OCI-LY1 (cell line): ENCODE results near the gene DAPK2.

ENCODE experiments used
- EZH2 ChIP-seq: fragments of 200-600 bp; sonication (generic), shearing (Covaris generic); IDR thresholded peaks from 2 replicates; pipeline ENCODE4 v1.8.0; 2017; ENCODE audit warnings: borderline replicate concordance, mixed run types, mild to moderate bottlenecking, antibody characterized with exemption, low read length, moderate library complexity, mixed read lengths
- TF ChIP-seq, protein P1 (sequence below): fragments of 200-600 bp; sonication (generic), shearing (Covaris generic); IDR thresholded peaks from 2 replicates; pipeline ENCODE4 v1.5.1; 2017; ENCODE audit warnings: mild to moderate bottlenecking, antibody characterized with exemption, low read length, moderate library complexity, mixed read lengths

DNA sequence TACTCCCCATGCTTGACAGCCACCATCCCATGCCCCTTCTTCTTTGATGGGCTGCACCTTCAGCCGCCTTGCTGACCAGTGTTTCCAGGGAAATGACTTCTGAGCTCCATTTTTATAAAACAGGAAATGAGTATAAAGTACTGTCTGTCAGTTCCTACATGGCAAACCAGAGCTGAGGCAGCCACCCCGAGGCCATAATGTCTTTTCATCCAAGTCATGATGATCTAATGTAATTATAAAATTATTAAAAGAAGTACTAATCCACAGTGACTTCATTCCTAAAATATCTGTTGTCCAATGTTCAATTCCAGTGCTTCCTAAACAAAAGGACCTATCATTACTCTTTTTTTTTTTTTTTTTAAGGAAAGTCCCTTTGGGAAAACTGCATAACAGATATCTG lies 137.3 kb downstream of the DAPK2 start:
- TF ChIP-seq, protein P1, sequence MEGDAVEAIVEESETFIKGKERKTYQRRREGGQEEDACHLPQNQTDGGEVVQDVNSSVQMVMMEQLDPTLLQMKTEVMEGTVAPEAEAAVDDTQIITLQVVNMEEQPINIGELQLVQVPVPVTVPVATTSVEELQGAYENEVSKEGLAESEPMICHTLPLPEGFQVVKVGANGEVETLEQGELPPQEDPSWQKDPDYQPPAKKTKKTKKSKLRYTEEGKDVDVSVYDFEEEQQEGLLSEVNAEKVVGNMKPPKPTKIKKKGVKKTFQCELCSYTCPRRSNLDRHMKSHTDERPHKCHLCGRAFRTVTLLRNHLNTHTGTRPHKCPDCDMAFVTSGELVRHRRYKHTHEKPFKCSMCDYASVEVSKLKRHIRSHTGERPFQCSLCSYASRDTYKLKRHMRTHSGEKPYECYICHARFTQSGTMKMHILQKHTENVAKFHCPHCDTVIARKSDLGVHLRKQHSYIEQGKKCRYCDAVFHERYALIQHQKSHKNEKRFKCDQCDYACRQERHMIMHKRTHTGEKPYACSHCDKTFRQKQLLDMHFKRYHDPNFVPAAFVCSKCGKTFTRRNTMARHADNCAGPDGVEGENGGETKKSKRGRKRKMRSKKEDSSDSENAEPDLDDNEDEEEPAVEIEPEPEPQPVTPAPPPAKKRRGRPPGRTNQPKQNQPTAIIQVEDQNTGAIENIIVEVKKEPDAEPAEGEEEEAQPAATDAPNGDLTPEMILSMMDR: no peak
- no peak for TF ChIP-seq EZH2
